Measurements from ENCODE around the gene SELL. TPM values are rescaled to one million over a fixed set of nuclear protein-coding genes. Genes with fewer than 3 reads are reported as not detected.

SELL gene
- polyA plus RNA-seq, 1 donor (not counting 4 experiments of a cell fraction or from before 2014, with no cell fraction given): 0.08 TPM

DNA sequence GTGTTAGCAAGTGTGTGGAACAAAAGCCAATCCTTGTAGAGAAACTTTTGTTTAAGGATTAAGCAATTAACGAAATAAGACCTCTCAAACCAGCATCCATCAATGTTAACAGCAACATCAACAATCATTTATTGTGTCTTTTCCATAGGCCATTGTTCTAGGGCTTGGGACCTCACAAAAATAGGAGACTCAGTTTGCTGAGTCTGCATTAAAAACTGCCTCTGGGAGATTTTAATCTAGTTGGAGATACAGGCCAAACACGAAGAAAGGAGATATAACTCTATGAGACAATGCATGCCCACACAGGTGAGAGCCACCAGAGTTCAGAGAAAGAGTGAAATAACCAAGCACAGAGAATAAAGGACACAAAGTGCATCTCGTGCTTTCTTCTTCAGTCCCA lies 67.1 kb downstream of the SELL start:
- Histone ChIP-seq H3K79me2 (ENCODE audit: control insufficient read depth, insufficient read depth, low read length) (no peaks in the 10 kb centered on the region), H3K9me1 (ENCODE audit: control insufficient read depth, extremely low read depth, insufficient read depth, low read length) (no peaks in the 10 kb centered on the region), H3K9me3 (ENCODE audit: control insufficient read depth, low read depth, low read length) (no peaks in the 10 kb centered on the region), H4K20me1 (ENCODE audit: control insufficient read depth, extremely low read depth, insufficient read depth, low read length) (no peaks in the 10 kb centered on the region), H3K4me2 (ENCODE audit: control insufficient read depth, extremely low read depth, insufficient read depth, low read depth, low read length) (no peak overlapping the region), H3K4me3 (ENCODE audit: control insufficient read depth in 2 of 3, extremely low read depth in 1 of 3, insufficient read depth in 2 of 3, low read depth in 1 of 3, low read length in 3 of 3) (no peak overlapping the region), H2AFZ (ENCODE audit: control insufficient read depth, low read length) (no peak overlapping the region), H3K9ac (ENCODE audit: control insufficient read depth, extremely low read depth, insufficient read depth, low read length) (no peak overlapping the region), H3K4me1 (ENCODE audit: control insufficient read depth, extremely low read depth, insufficient read depth, low read length) (no peaks in the 10 kb centered on the region), H3K27me3 (ENCODE audit: control insufficient read depth, extremely low read depth, insufficient read depth, low read length) (peaks cover 3% of the 10 kb centered on the region), H3K36me3 (ENCODE audit: control insufficient read depth in 2 of 2, extremely low read depth in 1 of 2, insufficient read depth in 2 of 2, low read length in 2 of 2) (no peaks in the 10 kb centered on the region), H3K27ac (ENCODE audit: control insufficient read depth, insufficient read depth, low read length) (no peak overlapping the region)
- DNase-seq (ENCODE audit: low read depth, low spot score): no peak
- no peak for FAIRE-seq
- TF ChIP-seq, protein P1, sequence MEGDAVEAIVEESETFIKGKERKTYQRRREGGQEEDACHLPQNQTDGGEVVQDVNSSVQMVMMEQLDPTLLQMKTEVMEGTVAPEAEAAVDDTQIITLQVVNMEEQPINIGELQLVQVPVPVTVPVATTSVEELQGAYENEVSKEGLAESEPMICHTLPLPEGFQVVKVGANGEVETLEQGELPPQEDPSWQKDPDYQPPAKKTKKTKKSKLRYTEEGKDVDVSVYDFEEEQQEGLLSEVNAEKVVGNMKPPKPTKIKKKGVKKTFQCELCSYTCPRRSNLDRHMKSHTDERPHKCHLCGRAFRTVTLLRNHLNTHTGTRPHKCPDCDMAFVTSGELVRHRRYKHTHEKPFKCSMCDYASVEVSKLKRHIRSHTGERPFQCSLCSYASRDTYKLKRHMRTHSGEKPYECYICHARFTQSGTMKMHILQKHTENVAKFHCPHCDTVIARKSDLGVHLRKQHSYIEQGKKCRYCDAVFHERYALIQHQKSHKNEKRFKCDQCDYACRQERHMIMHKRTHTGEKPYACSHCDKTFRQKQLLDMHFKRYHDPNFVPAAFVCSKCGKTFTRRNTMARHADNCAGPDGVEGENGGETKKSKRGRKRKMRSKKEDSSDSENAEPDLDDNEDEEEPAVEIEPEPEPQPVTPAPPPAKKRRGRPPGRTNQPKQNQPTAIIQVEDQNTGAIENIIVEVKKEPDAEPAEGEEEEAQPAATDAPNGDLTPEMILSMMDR (optimal IDR thresholded peaks at IDR 0.05 in 1 of 3, IDR thresholded peaks at IDR 0.05 in 1 of 3, conservative IDR thresholded peaks at IDR 0.05 in 1 of 3; ENCODE audit: extremely low read depth in 1 of 3, insufficient read depth in 2 of 3, low read length in 3 of 3): no peak
- TF ChIP-seq EZH2 (IDR thresholded peaks at IDR 0.05; ENCODE audit: low read length): no peak
- dilution Hi-C loops (cut with MboI; ENCODE audit: extremely low pct_ligation_motif_present, low sequenced_read_pairs): no loop called here

Other genes with a start within 250 kb of the SELL start
- gene SLC19A2, start 225.7 kb downstream of the SELL start, polyA plus RNA-seq: 6.8 to 12.4 TPM (median 11.9 TPM) in 3 replicates
- 0.01 TPM in 1 of 3 replicates, not detected in the others for gene F5, start 125.1 kb downstream of the SELL start, polyA plus RNA-seq
- gene SELP, start 81.5 kb downstream of the SELL start, polyA plus RNA-seq: 0.09 TPM in 1 of 3 replicates, not detected in the others
- gene SELE, start 22.5 kb upstream of the SELL start, polyA plus RNA-seq: not detected in 3 replicates
- gene METTL18, start 83.3 kb upstream of the SELL start, polyA plus RNA-seq: 2.4 to 6.6 TPM (median 3.6 TPM) in 3 replicates
- 4.7 to 8.0 TPM (median 7.3 TPM) in 3 replicates for gene SCYL3, start 182.3 kb upstream of the SELL start, polyA plus RNA-seq

Measured in keratinocyte (primary cell).